ENCODE measurements around the gene HAUS8.

Gene HAUS8

DNA sequence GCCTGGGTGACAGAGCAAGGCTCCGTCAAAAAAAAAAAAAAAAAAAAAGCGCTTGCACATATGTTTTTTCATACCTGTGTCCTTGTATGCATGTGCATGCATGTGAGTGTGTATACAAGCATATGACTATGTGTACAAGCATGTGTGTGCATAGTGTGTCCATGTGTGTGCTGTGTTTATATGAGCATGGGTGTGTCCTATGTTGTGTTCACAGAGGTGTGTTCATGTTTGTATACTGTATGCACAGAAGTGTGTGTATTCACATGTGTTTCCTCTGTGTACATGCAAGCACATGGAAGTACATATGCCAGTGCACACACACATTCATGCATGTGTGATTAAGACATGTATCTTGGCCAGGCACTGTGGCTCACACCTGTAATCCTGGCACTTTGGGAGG is 17.4 kb upstream of the HAUS8 start:
- TF ChIP-seq, protein P1, sequence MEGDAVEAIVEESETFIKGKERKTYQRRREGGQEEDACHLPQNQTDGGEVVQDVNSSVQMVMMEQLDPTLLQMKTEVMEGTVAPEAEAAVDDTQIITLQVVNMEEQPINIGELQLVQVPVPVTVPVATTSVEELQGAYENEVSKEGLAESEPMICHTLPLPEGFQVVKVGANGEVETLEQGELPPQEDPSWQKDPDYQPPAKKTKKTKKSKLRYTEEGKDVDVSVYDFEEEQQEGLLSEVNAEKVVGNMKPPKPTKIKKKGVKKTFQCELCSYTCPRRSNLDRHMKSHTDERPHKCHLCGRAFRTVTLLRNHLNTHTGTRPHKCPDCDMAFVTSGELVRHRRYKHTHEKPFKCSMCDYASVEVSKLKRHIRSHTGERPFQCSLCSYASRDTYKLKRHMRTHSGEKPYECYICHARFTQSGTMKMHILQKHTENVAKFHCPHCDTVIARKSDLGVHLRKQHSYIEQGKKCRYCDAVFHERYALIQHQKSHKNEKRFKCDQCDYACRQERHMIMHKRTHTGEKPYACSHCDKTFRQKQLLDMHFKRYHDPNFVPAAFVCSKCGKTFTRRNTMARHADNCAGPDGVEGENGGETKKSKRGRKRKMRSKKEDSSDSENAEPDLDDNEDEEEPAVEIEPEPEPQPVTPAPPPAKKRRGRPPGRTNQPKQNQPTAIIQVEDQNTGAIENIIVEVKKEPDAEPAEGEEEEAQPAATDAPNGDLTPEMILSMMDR (IDR thresholded peaks at IDR 0.05; ENCODE audit: extremely low read depth, insufficient read depth, missing control alignments), result no peak
- no peak for DNase-seq (ENCODE audit: low spot score)
- in situ Hi-C loops (cut with MboI; ENCODE audit: low pct_unique_long_range_greater_than_20kb, low sequenced_read_pairs, unreplicated experiment), result no loop called here

- in situ Hi-C loops (cut with MboI; ENCODE audit: low pct_unique_long_range_greater_than_20kb, low sequenced_read_pairs, unreplicated experiment), result no loop called here
- TF ChIP-seq, protein P1 (IDR thresholded peaks at IDR 0.05; ENCODE audit: extremely low read depth, insufficient read depth, missing control alignments), result no peak
- no peak for DNase-seq (ENCODE audit: low spot score)
These were observed 16.6 kb upstream of the HAUS8 start for GRCh38 chr19:17091758-17092333.

DNA sequence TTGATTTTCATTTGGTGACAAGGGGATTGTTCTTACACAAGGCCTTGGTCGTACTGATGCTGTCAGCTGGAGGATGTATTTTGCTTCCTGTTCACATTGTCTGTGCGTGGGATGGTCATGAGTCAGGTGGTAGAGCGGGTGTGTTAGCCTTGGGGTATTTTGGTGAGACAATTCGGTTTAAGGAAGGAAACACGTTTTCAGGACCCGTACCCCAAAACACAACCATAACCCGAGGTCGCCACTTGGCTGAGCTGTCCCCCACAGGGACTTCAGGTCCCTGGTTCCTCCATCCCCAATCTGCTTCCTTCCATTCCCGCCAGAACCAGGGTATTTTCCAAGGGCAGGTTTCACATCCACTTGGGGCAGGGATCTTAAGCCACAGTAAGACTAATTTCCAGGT is 15.3 kb upstream of the HAUS8 start:
- TF ChIP-seq, protein P1 (IDR thresholded peaks at IDR 0.05; ENCODE audit: extremely low read depth, insufficient read depth, missing control alignments), result peak; percentile 6
- DNase-seq (ENCODE audit: low spot score), result peak; percentile 77
- in situ Hi-C loops (cut with MboI; ENCODE audit: low pct_unique_long_range_greater_than_20kb, low sequenced_read_pairs, unreplicated experiment), result no loop called here

DNA sequence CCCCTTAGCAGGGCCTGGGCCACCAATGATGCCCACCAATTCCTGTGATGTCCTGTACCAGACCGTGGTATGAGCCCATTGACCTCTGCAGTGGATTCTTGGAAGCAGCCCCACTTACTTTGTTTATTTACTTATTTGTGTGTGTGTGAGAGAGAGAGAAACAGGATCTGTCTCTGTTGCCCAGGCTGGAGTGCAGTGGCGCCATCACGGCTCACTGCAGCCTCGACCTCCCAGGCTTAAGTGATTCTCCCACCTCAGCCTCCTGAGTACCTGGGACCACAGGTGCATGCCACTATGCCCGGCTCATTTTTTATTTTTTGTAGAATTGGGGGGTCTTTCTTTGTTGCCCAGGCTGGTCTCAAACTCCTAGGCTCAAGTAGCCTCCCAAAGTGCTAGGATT is 13.3 kb upstream of the HAUS8 start:
- TF ChIP-seq, protein P1 (IDR thresholded peaks at IDR 0.05; ENCODE audit: extremely low read depth, insufficient read depth, missing control alignments), result no peak
- in situ Hi-C loops (cut with MboI; ENCODE audit: low pct_unique_long_range_greater_than_20kb, low sequenced_read_pairs, unreplicated experiment), result no loop called here
- DNase-seq (ENCODE audit: low spot score), result no peak

DNA sequence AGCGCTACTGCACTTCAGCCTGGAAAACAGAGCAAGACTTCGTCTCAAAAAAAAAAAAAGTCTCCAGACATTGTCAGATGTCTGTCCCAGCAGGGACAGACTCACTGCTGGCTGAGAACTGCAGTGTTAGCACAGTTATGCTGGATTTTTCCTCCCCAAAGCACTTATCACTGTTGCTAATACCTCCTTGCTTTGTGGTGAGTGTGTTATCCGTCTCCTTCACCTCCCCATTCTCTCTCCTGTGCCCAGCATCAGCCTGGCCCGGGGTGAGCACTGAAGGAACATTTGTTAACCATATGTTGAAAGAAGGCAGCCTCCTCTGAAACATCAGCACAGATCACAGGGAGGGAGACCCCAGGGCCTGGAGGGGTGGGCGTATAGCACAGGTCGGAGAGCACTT is 11.6 kb upstream of the HAUS8 start:
- in situ Hi-C loops (cut with MboI; ENCODE audit: low pct_unique_long_range_greater_than_20kb, low sequenced_read_pairs, unreplicated experiment), result no loop called here
- no peak for DNase-seq (ENCODE audit: low spot score)
- TF ChIP-seq, protein P1 (IDR thresholded peaks at IDR 0.05; ENCODE audit: extremely low read depth, insufficient read depth, missing control alignments), result no peak

DNA sequence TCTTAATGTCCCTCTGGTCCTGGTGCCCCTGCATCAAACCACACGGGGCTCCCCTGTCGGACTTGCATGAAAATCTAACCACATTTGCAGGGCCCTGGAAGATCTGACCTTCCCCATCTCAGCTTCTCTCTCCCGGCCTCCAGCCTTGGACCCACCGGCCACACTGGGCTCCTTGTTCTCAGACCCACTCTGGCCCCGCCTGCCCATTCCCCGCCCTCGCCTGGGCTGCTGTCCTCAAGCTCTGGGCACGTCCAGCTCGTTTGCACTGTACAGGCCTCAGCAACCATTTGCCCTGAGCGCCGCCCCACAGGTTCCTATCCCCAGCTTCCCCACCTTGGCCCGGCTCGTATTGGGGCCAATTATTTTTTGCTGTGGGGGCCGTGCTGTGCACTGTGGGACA is 10.9 kb upstream of the HAUS8 start:
- DNase-seq (ENCODE audit: low spot score), result no peak
- in situ Hi-C loops (cut with MboI; ENCODE audit: low pct_unique_long_range_greater_than_20kb, low sequenced_read_pairs, unreplicated experiment), result no loop called here
- TF ChIP-seq, protein P1 (IDR thresholded peaks at IDR 0.05; ENCODE audit: extremely low read depth, insufficient read depth, missing control alignments), result no peak

Measured in GM13977 (cell line).